Measurements from ENCODE around the gene GART.
A peak's percentile ranks its signal among the peaks of the same experiment; 100 is the strongest.
"Not testable (repeated sequence)": the region's sequence is repeated elsewhere in the genome, so short reads cannot be mapped to it uniquely, and the experiment has no call there.

Gene GART

DNA sequence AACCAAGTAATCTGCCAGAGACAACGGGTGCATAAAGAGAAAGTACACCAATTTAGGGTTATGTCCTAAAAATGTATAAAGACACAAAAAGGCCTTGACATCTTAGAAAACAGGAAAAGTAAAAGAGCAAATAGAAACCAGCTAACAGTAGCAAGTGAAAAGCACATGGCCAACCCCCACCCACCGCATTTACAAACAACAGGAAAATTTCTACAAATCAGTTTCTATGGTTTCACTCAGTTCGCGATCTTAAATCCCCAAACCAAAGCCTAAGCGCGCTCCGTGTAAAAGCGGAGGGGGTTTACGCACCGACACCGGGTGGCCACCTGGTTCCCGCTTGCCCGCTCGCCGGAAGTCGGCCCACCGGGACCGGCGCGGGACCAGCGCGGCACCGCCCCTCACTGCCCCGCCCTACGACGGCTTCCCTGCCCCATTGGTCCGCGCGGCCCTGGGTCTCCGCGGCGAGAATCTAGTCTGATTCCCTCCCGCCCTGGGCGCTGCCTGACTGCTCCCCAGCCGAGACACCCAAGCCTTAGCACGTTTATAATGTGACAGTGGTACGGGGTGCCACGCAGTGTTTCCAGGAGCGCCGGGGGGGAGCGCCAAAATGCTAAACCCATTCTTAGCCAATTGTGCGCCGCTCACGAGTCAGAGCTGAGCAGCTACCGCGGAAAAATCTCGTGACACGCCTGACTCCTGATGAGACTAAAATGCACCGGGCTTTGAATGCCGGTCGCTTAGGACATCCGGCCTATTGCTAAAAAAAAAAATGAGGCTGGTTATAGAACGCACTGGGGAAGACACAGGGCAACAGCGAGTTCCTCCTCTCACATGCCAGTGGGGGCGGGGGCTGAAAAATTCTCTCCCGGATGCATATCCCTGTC lies at the start of gene GART:
GART (minus strand) TSS at position 362 of the 884 bp plus-strand sequence. CDS start 2,802 bp downstream, outside the sequence.
- peak; percentile 67 for DNase-seq (ENCODE audit: low read depth, low spot score)

DNA sequence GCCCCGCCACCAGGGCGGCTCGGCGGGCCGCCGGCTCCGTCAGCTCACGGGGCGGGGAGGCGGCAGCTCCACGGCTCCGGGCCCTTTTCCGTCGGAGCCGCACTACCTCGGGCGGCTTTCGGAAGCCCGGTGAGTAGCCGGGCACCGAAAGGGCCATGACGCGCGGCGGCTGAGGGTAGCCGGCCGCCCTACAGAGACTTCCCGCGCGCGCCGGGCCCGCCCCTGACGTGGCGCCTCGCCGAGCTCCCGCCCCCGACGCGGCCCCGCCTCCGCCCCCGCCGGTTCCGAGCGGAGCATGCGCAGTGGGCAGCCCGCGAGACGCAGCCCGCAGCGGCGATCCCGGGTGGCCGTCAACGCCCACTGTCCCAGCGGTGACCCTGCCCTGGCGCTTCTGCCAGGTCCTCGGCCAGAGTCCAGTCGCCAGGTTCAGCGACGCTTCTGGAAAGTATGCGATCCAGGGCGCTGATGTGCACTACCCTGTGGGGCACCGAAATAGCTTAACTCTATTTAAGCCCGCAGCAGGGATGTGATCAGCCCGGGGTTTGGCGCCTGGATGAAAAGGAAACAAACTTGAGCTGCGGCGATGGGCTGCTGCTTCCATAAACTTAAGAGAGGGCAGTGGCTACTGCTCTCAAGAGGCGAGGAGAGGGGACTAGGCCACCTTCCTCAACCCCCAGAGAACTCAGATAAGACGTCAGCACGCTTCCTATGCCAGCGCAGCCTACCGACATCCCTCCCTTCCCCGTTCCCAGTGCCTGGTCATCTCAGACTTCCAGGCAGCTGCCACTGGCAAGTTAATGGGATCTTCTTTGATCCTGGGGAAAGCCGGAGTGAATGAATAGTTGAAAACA lies 46.8 kb upstream of the GART start, which contains the start of gene DONSON:
DONSON (minus strand) TSS at position 200 of the 851 bp plus-strand sequence; CDS start at position 157, 43 bp downstream.
- DNase-seq (ENCODE audit: low read depth, low spot score): peak; percentile 79

DNA sequence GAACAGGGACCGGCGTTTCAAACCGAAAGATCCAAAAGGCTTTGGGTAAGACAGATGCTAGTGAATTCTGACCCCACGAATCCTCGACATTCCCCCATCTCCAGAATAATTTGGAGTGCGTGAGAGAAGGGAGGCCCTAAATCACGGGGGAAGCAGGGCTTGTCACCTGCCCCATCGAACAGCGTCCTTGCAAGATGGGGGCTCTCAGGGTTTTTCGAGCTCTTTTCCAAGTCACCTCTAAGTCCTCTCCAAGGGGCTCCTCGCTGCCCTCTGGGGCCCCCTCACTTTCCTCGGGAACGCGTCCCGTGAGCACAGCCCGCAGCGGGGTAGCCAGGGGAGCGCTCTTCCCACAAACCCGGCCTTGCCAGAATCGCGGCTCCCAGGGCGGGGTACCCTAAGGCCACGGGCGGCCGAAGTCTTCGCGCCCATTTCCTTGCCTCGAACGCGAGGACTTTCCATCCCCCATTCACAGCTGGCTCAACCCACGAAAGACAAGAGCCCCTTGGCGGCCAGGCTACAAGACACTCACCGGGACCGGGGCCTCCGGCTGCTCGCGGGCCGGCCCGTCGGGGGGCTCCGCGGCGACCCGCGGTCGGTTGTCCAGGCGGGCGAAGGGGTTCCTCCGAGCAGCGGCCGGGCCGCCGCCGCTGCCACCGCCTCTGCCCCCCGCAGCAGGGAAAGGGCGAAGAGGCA lies 46.0 kb upstream of the GART start:
- DNase-seq (ENCODE audit: low read depth, low spot score): no peak

DNA sequence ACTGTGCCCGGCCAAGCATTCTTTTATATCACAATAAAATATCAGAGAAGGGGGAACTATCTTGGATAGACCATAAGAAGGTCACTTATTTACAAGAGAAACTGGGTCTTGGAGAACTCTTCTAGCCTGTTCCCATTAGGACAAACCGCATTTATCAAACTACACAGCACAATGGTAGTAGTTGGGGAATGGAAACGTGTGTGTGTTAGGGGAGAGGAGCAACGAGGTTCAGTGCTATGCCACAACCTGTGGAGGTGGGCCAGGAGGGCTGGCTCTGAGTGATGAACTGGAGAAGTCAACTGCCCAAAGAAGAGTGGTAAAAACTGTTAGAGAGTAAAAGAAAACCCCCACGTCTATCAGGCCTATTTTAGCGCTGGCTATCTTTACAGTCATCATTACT lies 45.0 kb upstream of the GART start:
- no peak for DNase-seq (ENCODE audit: low read depth, low spot score)

DNA sequence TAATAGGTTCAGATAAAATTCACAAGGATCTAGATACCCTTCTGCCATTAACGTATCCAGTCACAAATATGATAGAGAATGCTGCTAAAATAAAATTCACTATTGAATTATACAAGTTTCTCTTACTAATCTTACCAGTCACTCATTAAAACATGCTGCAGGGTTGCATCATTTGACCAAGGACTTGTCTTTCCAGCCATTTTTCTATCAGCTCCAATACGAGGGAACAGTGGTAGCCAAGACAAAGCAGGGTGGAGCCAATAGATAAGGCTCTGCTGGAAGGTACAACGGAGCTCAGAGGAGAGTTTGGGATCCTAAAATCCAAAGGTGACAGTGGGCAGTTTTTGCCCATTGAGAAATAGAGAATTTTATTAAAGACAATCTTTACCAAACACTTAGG lies 42.5 kb upstream of the GART start:
- no peak for DNase-seq (ENCODE audit: low read depth, low spot score)

DNA sequence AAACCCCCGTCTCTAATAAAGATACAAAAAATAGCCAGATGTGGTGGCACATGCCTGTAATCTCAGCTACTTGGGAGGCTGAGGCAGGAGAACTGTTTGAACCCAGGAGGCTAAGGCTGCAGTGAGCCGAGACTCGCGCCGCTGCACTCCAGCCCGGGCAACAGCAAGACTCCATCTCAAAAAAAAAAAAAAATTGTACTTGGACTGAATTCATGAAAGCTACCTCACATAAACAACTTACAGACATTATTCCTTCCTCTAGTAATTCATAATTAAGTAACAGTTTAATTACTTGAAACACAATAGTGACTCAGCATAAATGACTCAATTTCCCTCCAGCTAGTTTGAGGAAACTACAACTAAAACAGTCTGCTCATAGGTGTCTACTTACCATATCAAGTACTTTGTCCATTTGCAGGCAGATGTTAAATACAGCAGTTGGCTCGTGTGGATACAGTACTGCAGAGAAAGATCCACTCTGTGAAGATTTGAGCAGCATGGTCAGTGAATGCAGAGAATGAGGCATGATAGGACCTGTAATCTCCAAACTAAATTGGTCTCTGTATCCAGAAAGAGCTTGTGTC lies 37.1 kb upstream of the GART start:
- DNase-seq (ENCODE audit: low read depth, low spot score): no peak

DNA sequence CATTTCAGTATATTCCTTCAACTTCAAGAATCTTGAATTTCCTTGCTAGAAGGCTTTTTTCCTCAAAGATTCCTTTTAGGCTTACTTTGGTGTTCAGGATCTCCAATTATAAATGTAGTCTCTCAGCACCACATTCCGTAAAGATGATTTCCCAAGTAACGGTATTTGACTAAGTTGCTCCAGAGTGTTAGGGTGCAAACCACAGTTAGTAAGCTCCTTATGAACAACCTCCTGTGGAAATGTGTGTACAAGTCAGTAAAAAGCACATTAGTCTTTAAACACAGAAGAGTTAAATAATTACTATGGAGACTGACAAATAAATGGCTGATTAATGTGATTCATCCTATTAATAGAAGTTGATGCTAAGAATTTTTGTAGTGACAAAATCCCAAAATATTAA lies 36.3 kb upstream of the GART start:
- no peak for DNase-seq (ENCODE audit: low read depth, low spot score)

DNA sequence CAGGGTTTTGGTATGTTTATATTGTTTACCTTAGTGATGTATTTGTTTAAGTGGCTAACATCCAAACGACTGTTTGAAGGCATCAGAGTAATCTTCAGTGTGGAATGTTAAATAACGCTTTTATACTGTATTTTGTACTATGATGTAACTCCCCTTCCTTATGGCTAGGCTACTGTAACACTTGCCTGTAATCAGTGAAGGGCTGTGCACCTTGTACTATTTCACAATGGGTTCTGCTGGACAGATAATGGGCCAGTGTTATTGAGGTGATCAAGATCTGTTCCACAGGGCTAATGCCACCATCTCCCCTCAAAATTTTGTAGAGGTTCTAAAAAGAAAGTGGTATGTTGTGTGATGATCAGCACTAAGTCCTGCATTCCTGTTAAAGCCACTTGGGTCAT lies 34.8 kb upstream of the GART start:
- DNase-seq (ENCODE audit: low read depth, low spot score): not testable (repeated sequence)

DNA sequence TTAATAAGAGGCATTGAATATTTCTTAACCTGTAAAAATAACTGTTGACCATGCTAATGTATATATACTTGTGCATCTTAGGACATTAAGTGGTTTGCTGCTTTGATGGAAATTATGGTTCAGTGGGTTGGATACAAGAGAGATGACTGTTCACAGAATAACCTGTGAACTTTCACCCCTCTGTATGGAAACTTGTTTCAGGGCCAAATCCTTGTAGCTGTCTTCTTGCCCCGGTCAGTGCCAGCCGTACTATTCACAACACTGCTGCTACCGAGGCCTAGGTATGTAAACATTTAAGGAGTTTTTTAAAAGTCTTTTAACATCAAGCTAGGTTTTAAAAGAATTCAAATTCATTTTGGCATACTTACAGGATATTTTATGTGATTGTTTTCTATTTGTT lies 30.4 kb upstream of the GART start:
- DNase-seq (ENCODE audit: low read depth, low spot score): no peak

DNA sequence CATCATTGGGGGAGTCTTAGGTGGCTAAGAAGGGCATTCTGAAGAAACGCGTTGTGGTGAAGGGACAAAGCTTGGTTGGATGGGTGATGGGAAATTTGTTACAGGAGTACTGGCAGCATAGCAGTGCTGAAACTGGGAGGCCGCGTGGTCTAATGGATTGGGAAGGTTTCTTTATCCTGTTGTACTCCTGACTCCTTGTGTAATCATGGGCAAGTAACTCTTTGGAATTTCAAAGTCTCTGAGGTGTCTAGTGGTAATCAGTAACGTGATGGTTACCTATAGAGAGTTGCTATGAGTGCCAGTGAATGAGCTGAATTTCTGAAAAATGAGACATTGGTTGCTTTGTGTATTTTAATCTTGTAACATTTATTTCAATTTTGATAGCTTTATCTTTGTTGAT lies 28.1 kb upstream of the GART start:
- DNase-seq (ENCODE audit: low read depth, low spot score): no peak

DNA sequence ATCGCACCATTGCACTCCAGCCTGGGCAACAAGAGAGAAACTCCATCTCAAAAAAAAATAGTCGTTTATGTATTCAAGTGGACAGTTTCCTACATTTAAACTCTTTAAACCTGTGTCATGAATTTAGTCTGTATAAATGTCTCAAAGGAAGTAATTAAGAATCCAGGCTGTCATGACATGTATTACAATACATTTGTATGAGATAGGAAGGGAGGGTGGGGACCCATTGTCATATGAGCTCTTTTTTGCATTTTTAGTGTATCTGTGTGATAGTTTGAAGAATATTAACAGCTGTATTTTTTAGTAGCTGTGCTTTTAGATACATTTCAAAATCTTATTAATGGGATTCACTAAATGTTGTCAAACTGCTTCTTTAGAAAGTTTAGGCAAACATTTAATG lies 26.5 kb upstream of the GART start:
- DNase-seq (ENCODE audit: low read depth, low spot score): no peak

DNA sequence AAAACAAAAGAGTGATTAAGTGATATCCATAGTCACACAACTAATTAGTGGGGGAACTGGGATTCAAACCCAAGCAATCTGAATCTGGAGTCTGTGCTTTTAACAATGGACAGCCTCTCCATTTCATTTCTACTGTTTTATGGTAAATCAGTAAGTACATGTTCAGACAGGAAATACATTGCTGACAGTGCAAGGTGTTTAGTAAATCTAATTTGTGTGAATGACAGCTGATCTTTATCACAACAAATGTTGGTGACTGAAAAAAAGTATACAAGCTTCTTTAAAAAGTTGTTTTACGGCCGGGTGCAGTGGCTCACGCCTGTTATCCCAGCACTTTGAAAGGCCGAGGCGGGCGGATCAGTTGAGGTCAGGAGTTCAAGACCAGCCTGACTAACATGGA lies 26.0 kb upstream of the GART start:
- no peak for DNase-seq (ENCODE audit: low read depth, low spot score)

DNA sequence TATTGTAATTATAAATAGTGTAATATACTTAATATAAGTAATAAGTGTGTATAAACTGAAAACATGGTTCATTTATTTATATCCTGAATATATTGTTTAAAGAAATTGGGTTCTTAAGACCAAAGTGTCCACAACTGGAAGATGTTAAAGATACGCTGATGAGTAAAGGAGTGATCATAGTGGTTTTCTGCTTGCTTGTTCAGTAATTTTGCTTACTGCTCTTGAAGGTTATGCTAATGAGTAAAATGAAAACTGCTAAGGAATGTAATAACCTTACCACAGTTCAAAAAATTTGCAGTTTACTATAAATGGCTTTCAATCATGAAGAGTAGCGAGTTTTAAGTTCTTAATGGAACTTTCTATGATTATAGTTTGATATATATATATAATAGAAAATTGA lies 24.6 kb upstream of the GART start:
- DNase-seq (ENCODE audit: low read depth, low spot score): no peak

DNA sequence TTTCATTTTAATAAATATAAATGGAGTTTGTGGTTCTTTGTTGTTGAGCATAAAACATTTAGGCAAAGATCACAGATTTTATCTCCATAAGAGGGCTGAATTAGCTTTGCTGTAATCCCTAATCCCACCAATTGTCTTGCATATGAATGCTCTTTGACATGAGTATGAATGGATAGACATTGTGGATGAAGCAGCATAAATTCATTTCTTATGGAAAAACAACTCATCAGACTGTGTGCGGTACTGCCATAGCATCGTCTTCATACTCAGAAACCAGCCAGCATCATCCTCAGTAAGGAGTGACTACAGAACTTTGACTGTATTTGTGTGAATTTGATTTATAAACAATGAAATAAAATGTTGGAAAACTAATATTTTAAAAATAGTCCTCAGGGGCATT lies 20.5 kb upstream of the GART start:
- DNase-seq (ENCODE audit: low read depth, low spot score): no peak

DNA sequence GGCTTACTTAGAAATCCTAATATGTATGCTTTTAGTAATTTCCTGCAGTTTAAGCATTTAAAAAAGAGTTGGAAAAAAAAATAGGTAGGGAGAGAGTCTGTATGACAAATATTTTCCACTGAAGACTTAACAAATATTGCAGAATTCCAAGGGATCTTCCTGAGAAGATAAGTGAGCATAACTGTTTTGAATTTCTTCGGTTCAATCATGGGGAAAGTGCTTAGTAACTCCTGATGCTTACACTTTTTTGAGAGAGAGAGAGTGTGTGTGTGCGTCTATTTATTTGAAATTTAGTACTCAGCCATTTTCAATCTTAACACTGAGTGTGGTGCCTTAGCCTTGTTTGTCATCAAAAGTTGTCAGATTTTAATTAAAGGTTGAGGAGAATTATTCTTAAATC lies 19.5 kb upstream of the GART start:
- DNase-seq (ENCODE audit: low read depth, low spot score): no peak

DNA sequence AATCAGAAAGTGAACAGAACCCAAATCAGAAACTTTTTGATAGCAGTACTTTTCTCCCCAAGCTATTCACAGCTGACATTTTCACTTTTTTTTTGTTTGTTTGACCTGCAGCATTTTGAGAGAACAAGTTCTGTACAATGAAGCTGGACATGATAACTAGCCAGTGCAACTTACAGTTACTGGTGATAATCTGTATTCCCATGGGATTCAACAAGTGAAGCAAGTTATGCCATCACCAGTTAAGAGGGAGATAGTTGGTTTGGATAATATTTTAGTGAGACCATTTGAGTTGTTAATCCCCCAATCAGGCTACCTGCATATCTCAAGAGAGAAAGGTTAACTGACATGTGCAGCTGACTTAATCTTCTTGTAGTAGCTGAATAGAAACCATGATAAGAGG lies 19.0 kb upstream of the GART start:
- no peak for DNase-seq (ENCODE audit: low read depth, low spot score)

DNA sequence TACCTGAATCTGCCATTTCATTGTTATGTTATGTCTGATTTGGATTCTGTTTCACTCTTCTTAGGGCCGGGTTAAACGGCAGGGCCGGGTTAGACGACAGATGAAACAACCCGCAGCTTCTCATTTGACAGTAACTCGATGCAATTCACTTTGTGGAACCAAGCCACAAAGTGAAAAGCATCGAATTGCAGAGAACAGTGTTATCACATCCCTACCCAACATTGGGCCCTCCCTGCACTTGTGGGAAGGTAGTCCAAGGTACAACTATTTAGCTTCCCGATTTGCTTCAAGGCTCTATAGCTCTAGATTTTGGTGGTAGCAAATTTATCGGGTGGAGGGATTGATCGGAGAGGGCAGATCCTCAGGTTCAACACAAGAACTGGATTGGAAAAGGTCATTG lies 17.9 kb upstream of the GART start:
- no peak for DNase-seq (ENCODE audit: low read depth, low spot score)

DNA sequence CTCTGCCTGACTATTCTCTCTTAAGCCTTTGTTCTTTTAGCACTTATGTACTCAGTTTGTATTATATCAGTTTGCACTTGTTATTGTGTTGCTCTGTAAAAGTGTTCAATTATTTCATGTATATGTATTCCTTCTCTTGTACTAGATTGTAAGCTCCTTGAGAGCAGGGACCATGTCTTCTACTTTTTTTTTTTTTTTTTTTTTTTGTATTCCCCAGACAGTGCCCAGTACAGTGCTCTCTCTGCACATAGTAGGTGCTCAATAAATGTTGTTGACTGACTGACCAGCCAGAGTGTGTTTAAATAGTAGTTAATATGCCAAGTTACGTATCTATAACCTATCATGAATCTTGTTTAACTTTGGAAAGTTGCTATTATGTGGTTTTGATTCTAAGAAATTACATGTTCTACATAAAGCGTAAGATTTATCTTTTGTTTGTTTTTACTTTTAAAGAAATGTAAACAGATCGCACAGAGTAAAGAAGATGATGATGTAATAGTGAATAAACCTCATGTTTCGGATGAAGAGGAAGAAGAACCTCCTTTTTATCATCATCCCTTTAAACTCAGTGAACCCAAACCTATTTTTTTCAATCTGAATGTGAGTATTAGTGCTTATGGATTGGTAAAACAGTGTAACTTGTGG lies 17.0 kb upstream of the GART start:
- no peak for DNase-seq (ENCODE audit: low read depth, low spot score)

DNA sequence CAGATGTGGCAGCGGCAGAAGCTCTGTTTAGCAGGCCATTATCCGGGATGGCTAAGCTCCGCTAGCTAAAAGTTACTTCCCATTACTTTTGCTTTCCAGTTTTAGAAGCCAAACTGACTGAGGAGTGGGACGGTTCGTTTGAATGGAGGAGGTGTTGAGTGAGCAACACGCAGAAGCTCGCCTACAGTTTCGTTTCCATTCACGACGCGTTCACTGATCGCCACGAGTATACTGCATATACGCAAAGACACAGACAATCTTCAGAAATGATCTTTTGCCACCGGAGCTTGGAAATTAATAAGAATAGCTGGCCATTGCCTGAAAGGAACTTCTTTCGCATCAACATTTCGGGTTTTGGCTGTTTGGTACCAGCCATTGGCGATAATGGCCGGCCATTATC lies 15.5 kb upstream of the GART start:
- DNase-seq (ENCODE audit: low read depth, low spot score): no peak

DNA sequence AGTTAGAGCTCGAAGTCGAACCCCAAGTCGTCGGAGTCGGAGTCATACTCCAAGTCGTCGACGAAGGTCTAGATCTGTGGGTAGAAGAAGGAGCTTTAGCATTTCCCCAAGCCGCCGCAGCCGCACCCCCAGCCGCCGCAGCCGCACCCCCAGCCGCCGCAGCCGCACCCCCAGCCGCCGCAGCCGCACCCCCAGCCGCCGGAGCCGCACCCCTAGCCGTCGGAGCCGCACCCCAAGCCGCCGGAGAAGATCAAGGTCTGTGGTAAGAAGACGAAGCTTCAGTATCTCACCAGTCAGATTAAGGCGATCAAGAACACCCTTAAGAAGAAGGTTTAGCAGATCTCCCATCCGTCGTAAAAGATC lies 13.0 kb upstream of the GART start:
- DNase-seq (ENCODE audit: low read depth, low spot score): no peak

DNA sequence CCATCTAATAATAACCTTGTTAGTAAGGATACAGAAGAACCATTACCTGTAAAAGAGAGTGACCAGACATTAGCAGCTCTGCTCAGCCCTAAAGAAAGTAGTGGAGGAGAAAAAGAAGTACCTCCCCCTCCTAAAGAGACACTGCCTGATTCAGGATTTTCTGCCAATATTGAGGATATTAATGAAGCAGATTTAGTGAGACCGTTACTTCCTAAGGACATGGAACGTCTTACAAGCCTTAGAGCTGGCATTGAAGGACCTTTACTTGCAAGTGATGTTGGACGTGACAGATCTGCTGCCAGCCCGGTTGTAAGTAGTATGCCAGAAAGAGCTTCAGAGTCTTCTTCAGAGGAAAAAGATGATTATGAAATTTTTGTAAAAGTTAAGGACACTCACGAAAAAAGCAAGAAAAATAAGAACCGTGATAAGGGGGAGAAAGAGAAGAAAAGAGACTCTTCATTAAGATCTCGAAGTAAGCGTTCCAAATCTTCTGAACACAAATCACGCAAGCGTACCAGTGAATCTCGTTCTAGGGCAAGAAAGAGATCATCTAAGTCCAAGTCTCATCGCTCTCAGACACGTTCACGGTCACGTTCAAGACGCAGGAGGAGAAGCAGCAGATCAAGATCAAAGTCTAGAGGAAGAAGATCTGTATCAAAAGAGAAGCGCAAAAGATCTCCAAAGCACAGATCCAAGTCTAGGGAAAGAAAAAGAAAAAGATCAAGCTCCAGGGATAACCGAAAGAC lies 12.5 kb upstream of the GART start:
- DNase-seq (ENCODE audit: low read depth, low spot score): no peak

Data from activated CD4-positive, CD25-positive, alpha-beta regulatory T cell treated with anti-CD3 and anti-CD28 coated beads, Interleukin-2, amount 50 U/mL, for 16 hours (primary cell).